Stimulated activated naive CD8-positive, alpha-beta T cell treated with anti-CD3 and anti-CD28 coated beads, Interleukin-15, Interleukin-2, amounts not matched to agents 100 U/mL and 50 U/mL, for 24 hours (primary cell): ENCODE data around the gene CCSAP.
"Not testable (repeated sequence)": the region's sequence is repeated elsewhere in the genome, so short reads cannot be mapped to it uniquely, and the experiment has no call there.

ENCODE experiments used
- ATAC-seq: fragments of 150-1000 bp; cut with Tn5 transposase; one replicate; pipeline ENCODE4 v1.10.0; 2021
- DNase-seq: peaks from one replicate; pipeline ENCODE4 v3.0.0; 2021

The CCSAP gene

GRCh38 chr1:229342656-229343569 is at the start of gene CCSAP:
CCSAP (minus strand) TSS chr1:229343047; CDS start chr1:229342465, 582 bp downstream.
- DNase-seq, result peak; percentile 60

DNA sequence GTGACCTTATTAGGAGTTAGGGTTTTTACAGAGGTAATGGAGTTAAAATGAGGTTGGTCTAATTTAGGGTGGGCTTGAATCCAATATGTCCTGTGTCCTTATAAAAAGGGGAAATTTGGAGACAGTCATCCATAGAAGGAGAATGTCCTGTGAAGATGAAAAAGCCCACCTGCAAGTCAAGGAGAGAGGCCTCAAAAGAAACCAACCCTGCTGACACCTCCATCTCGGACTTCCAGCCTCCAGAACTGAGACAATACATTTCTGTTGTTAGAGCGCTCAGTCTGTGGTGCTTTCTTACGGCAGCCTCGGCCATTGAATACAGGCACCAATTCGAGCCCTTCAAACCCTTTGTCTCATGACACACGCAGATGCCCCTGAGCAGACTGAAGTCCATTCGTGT is 47.3 kb upstream of the CCSAP start:
- no peak for DNase-seq
- no peak for ATAC-seq

More at GRCh38 chr1:229342656-229343569, at the start of gene CCSAP:
- peak; percentile 22 for ATAC-seq

- DNase-seq (no peak), ATAC-seq (no peak)
Measured at GRCh38 chr1:229388897-229389580, 46.2 kb upstream of the CCSAP start.

- DNase-seq (no peak), ATAC-seq (no peak)
Measured at GRCh38 chr1:229385853-229386456, 43.1 kb upstream of the CCSAP start.

GRCh38 chr1:229384822-229385221 is 42.0 kb upstream of the CCSAP start:
- ATAC-seq, result no peak

GRCh38 chr1:229383961-229384360 is 41.1 kb upstream of the CCSAP start:
- ATAC-seq (no peak), DNase-seq (no peak)

More at GRCh38 chr1:229384822-229385221, 42.0 kb upstream of the CCSAP start:
- no peak for DNase-seq

GRCh38 chr1:229383188-229383587 is 40.3 kb upstream of the CCSAP start:
- ATAC-seq (no peak), DNase-seq (no peak)

DNA sequence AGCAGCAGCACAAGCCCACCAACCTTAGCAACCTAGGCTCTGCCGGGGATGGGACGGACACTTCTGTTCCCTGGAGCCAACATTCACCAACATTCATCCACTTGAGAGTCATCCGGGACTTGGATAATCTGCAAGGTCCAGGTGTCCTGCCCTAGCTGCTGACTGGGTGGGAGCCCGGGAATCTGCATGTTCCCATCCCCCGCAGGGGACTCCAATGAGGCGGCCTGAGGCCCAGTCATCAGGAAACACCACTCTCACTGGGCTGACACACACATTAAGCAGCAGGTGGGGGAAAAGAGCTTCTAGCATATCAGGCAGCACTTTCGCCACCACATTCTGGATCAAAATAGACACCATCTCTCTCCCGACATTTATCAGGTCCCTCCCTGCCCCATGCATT is 38.4 kb upstream of the CCSAP start:
- DNase-seq (no peak), ATAC-seq (no peak)

- ATAC-seq (no peak), DNase-seq (no peak)
Measured at GRCh38 chr1:229380536-229381160, 37.8 kb upstream of the CCSAP start.

DNA sequence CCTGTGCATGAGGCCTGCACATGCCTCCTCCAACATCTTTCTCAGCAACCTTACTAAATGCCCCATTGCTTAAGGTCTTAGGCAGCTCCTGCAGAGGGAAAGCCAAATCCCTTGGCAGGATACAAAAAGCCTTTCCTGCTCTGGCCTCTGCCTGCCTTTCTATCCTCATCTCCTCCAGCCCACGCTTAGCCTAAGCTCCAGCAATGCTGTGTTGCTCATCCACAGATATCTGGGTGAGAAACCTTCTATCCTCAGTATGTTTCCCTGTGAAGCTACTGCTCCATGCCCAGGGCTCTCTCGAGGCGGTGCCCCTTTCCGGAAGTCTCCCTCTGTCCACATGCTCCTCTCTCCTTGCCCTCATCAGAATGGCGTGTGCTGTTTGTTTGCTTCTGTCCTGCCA is 37.0 kb upstream of the CCSAP start:
- DNase-seq (no peak), ATAC-seq (no peak)

DNA sequence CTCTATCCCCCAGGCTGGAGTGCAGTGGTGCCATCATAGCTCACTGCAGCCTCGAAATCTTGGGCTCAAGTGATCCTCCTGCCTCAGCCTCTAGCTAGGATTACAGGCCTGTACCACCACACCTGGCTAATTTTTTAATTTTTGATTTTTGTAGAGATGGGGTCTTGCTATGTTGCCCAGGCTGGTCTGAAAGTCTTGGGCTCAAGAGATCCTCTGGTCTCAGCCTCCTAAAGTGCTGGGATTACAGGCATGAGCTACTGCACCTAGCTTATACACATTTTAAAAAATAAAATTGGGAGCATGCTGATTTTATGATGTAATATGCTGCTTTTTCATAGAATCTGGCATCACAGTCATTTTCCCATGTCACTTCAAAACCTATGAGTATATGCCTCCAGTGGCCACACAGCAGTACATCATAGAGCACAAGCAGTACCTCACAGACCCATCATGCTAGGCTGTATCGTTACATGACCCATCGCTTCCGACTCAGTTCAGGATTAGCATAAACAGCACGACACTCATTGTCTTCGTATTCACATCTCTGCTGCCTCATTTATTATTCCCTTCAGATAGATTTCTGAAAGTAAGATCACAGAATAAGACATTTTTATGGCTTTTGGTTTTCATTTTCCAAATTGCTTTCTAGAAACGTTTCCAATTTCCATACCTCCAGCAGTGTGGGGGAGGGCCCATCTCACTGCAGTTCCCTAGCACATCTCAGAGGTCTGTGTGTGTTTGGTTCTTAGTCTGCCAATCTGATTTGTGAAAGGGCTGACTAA is 35.9 kb upstream of the CCSAP start:
- peak; percentile 32 for ATAC-seq

DNA sequence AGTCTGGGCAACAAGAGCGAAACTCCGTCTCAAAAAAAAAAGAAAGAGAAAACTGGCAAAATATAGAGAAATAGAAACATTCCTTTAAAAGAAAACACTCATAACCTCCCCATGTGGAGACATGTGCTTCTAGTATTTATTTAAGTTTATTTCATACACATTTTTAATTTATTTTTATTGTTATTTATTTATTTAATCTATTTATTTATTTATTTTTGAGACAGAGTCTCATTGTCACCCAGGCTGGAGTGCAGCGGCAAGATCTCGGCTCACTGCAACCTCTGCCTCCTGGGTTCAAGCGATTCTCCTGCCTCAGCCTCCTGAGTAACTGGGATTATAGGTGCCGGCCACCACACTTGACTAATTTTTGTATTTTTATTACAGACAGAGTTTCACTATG is 35.2 kb upstream of the CCSAP start:
- DNase-seq, ATAC-seq: not testable (repeated sequence)

More for the DNA sequence above, 35.9 kb upstream of the CCSAP start:
- DNase-seq, result no peak

GRCh38 chr1:229377429-229377828 is 34.6 kb upstream of the CCSAP start:
- no peak for ATAC-seq

GRCh38 chr1:229376521-229376920 is 33.7 kb upstream of the CCSAP start:
- DNase-seq, result no peak
- no peak for ATAC-seq

More at GRCh38 chr1:229377429-229377828, 34.6 kb upstream of the CCSAP start:
- DNase-seq, result no peak

DNA sequence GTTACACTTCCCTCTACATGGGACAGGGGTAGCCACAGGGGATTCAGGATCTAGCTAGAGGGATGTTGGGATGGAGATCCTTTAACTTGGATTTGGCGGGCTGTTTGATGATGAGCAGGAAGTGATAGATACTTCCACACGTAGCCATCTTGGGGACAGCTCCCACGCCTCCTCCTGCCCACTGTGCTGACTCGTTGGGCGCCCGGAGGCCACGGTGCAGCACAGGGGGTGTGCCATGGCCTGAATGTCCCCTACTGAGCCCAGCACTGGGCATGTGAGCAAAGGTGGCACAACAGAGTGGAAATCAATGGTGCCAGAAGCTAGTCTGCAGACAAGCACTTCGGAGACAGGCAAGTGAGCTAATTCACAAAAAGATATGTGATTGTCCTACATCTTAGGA is 31.6 kb upstream of the CCSAP start:
- ATAC-seq (no peak), DNase-seq (no peak)

GRCh38 chr1:229373395-229373794 is 30.5 kb upstream of the CCSAP start:
- ATAC-seq (no peak), DNase-seq (no peak)

DNA sequence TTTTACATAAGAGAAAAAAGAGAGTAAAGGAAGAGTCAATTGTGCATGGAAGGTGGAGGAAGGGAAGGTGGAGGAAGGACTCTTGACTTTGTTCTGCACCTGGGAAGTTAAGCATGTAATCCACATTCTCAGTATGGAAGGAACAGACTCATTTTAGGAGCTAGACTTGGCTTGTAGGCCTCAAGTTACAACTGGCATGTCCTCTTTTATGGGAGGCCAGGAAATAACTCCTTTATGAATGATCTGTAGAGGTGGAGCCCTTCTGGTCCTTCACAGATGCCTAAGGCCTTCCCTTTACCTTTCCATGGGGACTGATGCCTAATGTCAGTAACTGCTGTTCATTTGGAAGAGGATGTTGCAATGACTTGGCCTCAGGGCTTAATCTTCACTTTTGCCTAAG is 29.4 kb upstream of the CCSAP start:
- no peak for ATAC-seq
- DNase-seq, result no peak

DNA sequence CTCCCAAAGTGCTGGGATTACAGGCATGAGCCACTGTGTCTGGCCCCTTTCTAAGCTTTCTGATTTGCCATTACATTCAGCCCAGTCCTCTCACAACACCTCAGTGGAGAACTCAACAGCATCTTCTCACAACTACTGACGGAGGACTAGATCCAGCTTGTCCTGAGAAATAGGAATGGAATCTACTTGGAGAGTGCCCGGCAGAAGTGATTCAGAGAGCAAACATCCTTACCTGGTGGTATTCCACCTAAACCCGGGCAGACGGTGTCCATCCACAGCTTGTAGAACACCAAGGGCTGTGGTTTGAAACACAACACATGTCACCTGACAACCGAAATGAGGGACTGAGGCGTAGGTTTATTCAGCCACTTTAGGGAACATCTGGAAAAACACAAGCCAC is 28.8 kb upstream of the CCSAP start:
- ATAC-seq, result no peak

GRCh38 chr1:229370601-229371021 is 27.8 kb upstream of the CCSAP start:
- DNase-seq (no peak), ATAC-seq (no peak)

More for the DNA sequence above, 28.8 kb upstream of the CCSAP start:
- DNase-seq, result no peak

DNA sequence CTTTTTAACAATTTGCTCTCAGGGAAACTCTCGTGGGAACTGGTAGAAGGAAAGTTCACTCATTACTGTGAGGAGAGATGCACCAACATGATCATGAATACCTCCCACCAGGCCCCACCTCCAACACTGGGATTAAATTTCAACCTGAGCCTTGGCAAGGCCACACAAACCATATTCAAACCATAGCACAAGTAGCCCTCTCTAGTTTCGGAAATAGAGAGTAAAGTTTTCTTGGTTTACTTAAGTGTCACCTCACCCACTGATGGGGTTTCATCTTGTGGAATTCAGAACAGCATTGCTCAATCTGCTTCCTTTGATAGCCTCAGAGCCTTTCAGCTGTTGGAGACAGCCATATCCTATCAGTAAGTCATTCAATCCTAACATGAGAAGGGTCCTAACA is 25.5 kb upstream of the CCSAP start:
- DNase-seq (no peak), ATAC-seq (no peak)

DNA sequence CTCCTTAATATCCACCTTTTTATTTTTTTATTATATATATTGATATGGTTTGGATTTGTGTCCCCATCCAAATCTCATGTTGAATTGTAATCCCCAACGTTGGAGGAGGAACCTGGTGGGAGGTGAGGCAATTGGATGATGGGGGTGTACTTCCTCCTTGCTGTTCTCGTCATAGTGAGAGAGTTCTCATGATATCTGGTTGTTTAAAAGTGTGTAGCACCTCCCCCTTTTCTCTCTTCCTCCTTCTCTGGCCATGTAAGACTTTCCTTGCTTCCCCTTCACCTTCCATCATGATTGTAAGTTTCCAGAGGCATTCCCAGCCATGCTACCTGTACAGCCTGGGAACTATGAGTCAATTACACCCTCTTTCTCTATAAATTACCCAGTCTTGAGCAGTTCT is 22.7 kb upstream of the CCSAP start:
- DNase-seq, result no peak
- ATAC-seq, result no peak
